ENCODE data around the gene SLIT3.

- TF ChIP-seq POLR2AphosphoS5 (IDR thresholded peaks at IDR 0.05; ENCODE audit: low read depth, low read length) (no peak), TAF1 (IDR thresholded peaks at IDR 0.05; ENCODE audit: low read depth, low read length) (no peak)
Measured at GRCh38 chr5:168756453-168757391, 544.2 kb downstream of the SLIT3 start.

Measured in GM12891 (cell line).